Endothelial cell (in vitro differentiated cells): Measurements from ENCODE around the gene TSHZ2. TPM values are rescaled to one million over a fixed set of nuclear protein-coding genes. Genes with fewer than 3 reads are reported as not detected.

Experiments
- DNase-seq: peaks from one replicate; pipeline ENCODE4 v3.0.0; 2021; ENCODE audit warnings: low spot score
- H3K27ac Mint-ChIP-seq: one replicate; pipeline ENCODE4 v1.8.0; 2021; ENCODE audit warnings: mixed read lengths, inconsistent platforms; ENCODE audit not compliant: unreplicated experiment
- H3K27me3 Mint-ChIP-seq: one replicate; pipeline ENCODE4 v1.8.0; 2021; ENCODE audit warnings: mild to moderate bottlenecking, moderate library complexity, mixed read lengths, inconsistent platforms; ENCODE audit not compliant: unreplicated experiment
- H3K36me3 Mint-ChIP-seq: one replicate; pipeline ENCODE4 v1.8.0; 2021; ENCODE audit warnings: mild to moderate bottlenecking, low read depth, mixed read lengths, inconsistent platforms; ENCODE audit not compliant: unreplicated experiment
- H3K4me1 Mint-ChIP-seq: one replicate; pipeline ENCODE4 v1.8.0; 2021; ENCODE audit warnings: mild to moderate bottlenecking, mixed read lengths, inconsistent platforms; ENCODE audit not compliant: unreplicated experiment
- H3K4me3 Mint-ChIP-seq: one replicate; pipeline ENCODE4 v1.8.0; 2021; ENCODE audit warnings: mild to moderate bottlenecking, mixed read lengths, inconsistent platforms; ENCODE audit not compliant: unreplicated experiment
- H3K9me3 Mint-ChIP-seq: one replicate; pipeline ENCODE4 v1.8.0; 2021; ENCODE audit warnings: mixed read lengths, inconsistent platforms; ENCODE audit not compliant: unreplicated experiment
- CTCF ChIP-seq: fragments of 200-600 bp; sonication (generic); IDR thresholded peaks from one replicate; pipeline ENCODE4 v1.5.0; 2021; ENCODE audit warnings: antibody characterized with exemption; ENCODE audit not compliant: unreplicated experiment
- total RNA-seq: library from RNA; stranded (reverse); fragmentation: NEBNext Ultra II Directional; extraction: Animal tissue kit (Norgen Biotek cat#: 25700); gene quantifications from one replicate; pipeline ENCODE4 v1.2.1, GENCODE V29; 2021; ENCODE audit not compliant: unreplicated experiment

TSHZ2 gene
- total RNA-seq, 1 donor from 2014 or later: 2.3 TPM

DNA sequence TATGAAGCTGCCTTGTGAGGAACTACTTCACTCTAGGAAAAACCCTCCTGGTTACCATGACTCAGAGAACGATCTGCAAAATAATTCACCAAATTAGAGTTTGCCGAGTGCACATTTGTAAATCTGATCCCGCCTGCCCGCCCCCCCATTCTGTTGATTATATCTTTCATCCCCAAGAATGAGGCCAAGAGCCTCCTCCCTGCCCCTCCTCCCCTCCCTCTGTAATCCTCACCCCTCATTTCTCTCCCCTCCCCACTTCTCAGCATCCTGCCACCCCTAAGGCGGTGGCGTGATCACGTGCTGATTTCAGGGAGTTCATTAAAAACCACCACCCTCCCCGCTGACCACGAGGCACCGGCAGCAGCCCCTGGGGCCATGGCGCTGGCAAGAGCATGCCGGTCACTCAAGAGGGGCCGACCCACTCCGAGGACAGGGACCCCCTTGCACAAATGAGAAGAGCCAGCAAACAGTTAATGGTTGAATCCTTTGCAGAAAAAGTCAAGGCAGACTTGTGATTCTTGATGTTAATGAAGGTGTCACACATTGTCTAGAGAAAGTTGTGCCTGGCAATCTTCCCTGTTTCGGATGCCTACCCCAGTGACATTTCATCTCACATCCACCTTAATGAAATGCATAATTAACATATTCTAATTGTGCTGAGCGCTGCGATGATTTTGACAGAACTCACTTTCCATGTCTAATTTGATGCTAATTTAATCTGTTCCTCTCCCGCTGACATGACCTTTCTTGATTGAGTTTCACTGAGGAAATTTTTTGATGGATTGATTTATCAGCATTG lies 373.6 kb downstream of the TSHZ2 start:
- no peak overlapping the region for H3K4me3 Mint-ChIP-seq
- no peaks in the 10 kb centered on the region for H3K9me3 Mint-ChIP-seq
- H3K4me1 Mint-ChIP-seq: peaks cover 11% of the 10 kb centered on the region
- no peak for DNase-seq
- no peak for TF ChIP-seq CTCF
- H3K27me3 Mint-ChIP-seq: no peaks in the 10 kb centered on the region
- no peaks in the 10 kb centered on the region for H3K36me3 Mint-ChIP-seq
- H3K27ac Mint-ChIP-seq: no peak overlapping the region

- no peak for DNase-seq
- H3K4me3 Mint-ChIP-seq: no peak overlapping the region
- no peak for TF ChIP-seq CTCF
- no peaks in the 10 kb centered on the region for H3K27me3 Mint-ChIP-seq
- no peak overlapping the region for H3K27ac Mint-ChIP-seq
- no peaks in the 10 kb centered on the region for H3K9me3 Mint-ChIP-seq
- peaks cover 11% of the 10 kb centered on the region for H3K4me1 Mint-ChIP-seq
- no peaks in the 10 kb centered on the region for H3K36me3 Mint-ChIP-seq
Measured at GRCh38 chr20:53346335-53346648, 374.1 kb downstream of the TSHZ2 start.

DNA sequence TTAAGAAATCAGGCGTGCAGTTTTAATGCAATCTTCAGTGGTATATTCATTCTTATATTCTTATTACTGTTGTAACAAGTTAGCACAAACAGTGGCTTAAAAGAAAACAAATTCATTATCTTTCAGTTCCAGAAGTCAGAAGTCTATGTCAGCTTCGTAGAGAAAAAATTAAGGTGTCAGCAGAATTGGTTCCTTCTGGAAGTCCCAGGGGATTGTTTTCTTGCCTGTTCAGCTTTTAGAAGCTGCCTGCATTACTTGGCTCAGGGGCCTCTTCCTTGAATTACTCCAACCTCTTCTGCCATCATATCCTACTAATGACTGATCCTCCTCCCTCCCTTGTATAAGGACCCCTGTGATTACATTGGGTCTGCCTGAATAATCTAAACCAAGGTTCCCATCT lies 377.6 kb downstream of the TSHZ2 start:
- no peak overlapping the region for H3K27ac Mint-ChIP-seq
- no peaks in the 10 kb centered on the region for H3K36me3 Mint-ChIP-seq
- no peaks in the 10 kb centered on the region for H3K9me3 Mint-ChIP-seq
- H3K4me3 Mint-ChIP-seq: no peak overlapping the region
- DNase-seq: no peak
- H3K27me3 Mint-ChIP-seq: no peaks in the 10 kb centered on the region
- TF ChIP-seq CTCF: no peak
- peaks cover 4% of the 10 kb centered on the region for H3K4me1 Mint-ChIP-seq

DNA sequence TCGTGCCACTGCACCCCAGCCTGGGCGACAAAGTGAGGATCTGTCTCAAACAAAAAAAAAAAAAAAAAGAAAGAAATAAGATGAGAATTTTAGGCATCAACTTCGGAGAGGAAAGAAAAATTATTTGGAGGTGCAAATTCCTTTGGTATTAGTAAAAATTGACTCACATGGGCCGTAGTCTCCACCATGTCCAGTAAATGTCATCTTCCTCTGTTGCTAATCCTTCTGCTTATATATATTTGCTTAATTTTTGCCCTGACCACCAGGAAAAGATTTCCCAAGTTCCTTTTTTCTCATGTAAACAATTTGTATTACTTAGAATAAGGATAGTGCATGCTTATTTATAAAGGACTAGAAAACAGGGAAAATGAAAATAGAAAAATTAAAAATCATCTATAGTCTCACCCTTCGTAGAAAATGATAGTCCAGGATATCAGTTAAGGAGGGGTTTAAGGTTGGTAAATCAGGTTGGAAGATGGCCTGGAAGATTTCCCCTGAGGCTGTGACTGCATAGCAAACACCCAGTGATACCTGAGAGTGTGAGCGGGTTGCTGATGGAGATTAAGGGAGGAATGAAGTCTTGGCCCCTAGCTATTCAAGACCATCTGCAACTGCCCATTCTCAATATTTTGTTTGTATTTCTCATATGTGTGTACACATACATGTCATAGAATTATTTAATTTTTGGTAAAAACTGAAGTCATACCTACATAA lies 380.7 kb downstream of the TSHZ2 start:
- peaks cover 6% of the 10 kb centered on the region for H3K9me3 Mint-ChIP-seq
- no peak for TF ChIP-seq CTCF
- no peak overlapping the region for H3K4me3 Mint-ChIP-seq
- H3K27ac Mint-ChIP-seq: no peak overlapping the region
- H3K36me3 Mint-ChIP-seq: no peaks in the 10 kb centered on the region
- H3K27me3 Mint-ChIP-seq: no peaks in the 10 kb centered on the region
- H3K4me1 Mint-ChIP-seq: no peaks in the 10 kb centered on the region
- no peak for DNase-seq

DNA sequence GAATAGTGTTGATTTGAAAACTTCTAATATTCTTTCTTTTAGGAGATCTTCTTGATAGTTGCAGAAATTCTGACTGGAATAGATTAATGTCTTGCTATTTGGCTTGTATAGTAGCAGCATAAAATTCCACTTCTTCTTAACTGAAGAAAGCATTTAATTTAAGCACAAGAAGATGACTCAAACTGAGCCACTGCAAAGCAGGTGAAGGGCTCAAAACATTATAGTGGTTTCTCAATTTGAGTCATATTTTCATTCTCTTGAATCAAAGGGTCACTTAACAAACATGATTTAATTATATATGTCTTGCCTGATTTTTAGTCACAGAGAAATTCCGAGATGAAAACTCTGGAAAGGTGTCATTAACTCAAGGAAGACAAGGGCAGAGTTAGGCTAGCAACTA lies 382.2 kb downstream of the TSHZ2 start:
- H3K9me3 Mint-ChIP-seq: peaks cover 6% of the 10 kb centered on the region
- no peaks in the 10 kb centered on the region for H3K4me1 Mint-ChIP-seq
- H3K36me3 Mint-ChIP-seq: no peaks in the 10 kb centered on the region
- no peak overlapping the region for H3K4me3 Mint-ChIP-seq
- H3K27ac Mint-ChIP-seq: no peak overlapping the region
- DNase-seq: no peak
- H3K27me3 Mint-ChIP-seq: no peaks in the 10 kb centered on the region
- no peak for TF ChIP-seq CTCF
